K562 (cell line): ENCODE measurements around the gene NCOA1. TPM values are rescaled to one million over a fixed set of nuclear protein-coding genes. Genes with fewer than 3 reads are reported as not detected.

Experiments
- ATAC-seq: fragments of 200-7000 bp; cut with Tn5 transposase; 3 replicates; pipeline ENCODE4 v1.9.1; 2020; ENCODE audit warnings: moderate library complexity
- BruUV-seq: library from RNA; stranded (reverse); fragments of 400-500 nt; replicated peaks from 2 replicates; lab custom pipeline; 2021; lab: Mats Ljungman, UMichigan
- CTCF ChIA-PET: fragments of 300-600 bp; formaldehyde crosslinking; extraction: SDS; loops from one replicate; lab custom pipeline; 2021; ENCODE audit warnings: low intra/inter-chr PET ratio; lab: Yijun Ruan, JAX
- POLR2A ChIA-PET: fragments of 300-600, 350-650 bp; sonication (Branson Sonifier 250); formaldehyde crosslinking; extraction: SDS; loops from one replicate; lab custom pipeline; 2021; ENCODE audit warnings: antibody characterized with exemption, inconsistent platforms; lab: Yijun Ruan, JAX
- DNase-seq, 4 experiments: peaks; one replicate each; pipeline versions ENCODE4 v3.0.0 to v3.0.0-alpha.2; 2011 to 2018; ENCODE audit warnings: low spot score in 3 of 4, mixed read lengths in 3 of 4; ENCODE audit errors: extremely low read depth in 1 of 4
- FAIRE-seq: peaks from 2 replicates; lab custom pipeline; 2011; peaks lifted over from hg19 to GRCh38; lab: Jason Lieb, UNC
- H2AFZ ChIP-seq: 2 replicates; pipeline ENCODE4 v1.6.0; 2011; ENCODE audit warnings: low read depth, low read length, control low read depth, inconsistent platforms
- H3K27ac ChIP-seq: fragments of 200-600 bp; 3 replicates; pipeline ENCODE4 v1.8.0; 2011; ENCODE audit warnings: low read depth, mild to moderate bottlenecking, control low read depth, inconsistent platforms, low read length, moderate library complexity, mixed read lengths; ENCODE audit errors: extremely low read depth
- H3K27me3 ChIP-seq, 2 experiments: fragments of 300-600 bp in 1 of 2; 2 replicates in 1 of 2; 3 replicates in 1 of 2; pipeline versions ENCODE4 v1.6.0 to v1.8.0; 2011; ENCODE audit warnings: inconsistent platforms in 2 of 2, low read length in 2 of 2, mild to moderate bottlenecking in 1 of 2, mixed read lengths in 1 of 2, moderate library complexity in 1 of 2; ENCODE audit not compliant: control insufficient read depth in 2 of 2, insufficient read depth in 2 of 2
- H3K36me3 ChIP-seq: fragments of 300-600 bp; 3 replicates; pipeline ENCODE4 v1.8.0; 2011; ENCODE audit warnings: mild to moderate bottlenecking, low read length, inconsistent platforms; ENCODE audit not compliant: control insufficient read depth, insufficient read depth
- H3K4me1 ChIP-seq, 2 experiments: fragments of 200-600 bp in 1 of 2; replicated peaks in 1 of 2; 2 replicates in 1 of 2; 3 replicates in 1 of 2; pipeline versions ENCODE4 v1.5.1 to v1.8.0; 2011; ENCODE audit warnings: inconsistent platforms in 2 of 2, low read length in 2 of 2, mild to moderate bottlenecking in 1 of 2, mixed read lengths in 1 of 2, moderate library complexity in 1 of 2; ENCODE audit not compliant: control insufficient read depth in 2 of 2, insufficient read depth in 2 of 2
- H3K4me2 ChIP-seq: 2 replicates; pipeline ENCODE4 v1.6.1; 2011; ENCODE audit warnings: low read length, control low read depth, inconsistent platforms, mixed read lengths; ENCODE audit not compliant: insufficient read depth
- H3K4me3 ChIP-seq: fragments of 200-600 bp; sonication (generic), shearing (Covaris generic); 2 replicates; pipeline ENCODE4 v1.5.1; 2016; ENCODE audit warnings: control low read depth, inconsistent platforms
- H3K79me2 ChIP-seq: fragments of 200-600 bp; 3 replicates; pipeline ENCODE4 v1.8.0; 2011; ENCODE audit warnings: low read length, inconsistent platforms; ENCODE audit not compliant: control insufficient read depth, insufficient read depth
- H3K9ac ChIP-seq, 2 experiments: 2 replicates each; pipeline versions ENCODE4 v1.6.0 to v1.6.1; 2011; ENCODE audit warnings: low read depth in 2 of 2, low read length in 2 of 2, control low read depth in 1 of 2, inconsistent platforms in 1 of 2, mild to moderate bottlenecking in 1 of 2, mixed read lengths in 1 of 2; ENCODE audit not compliant: insufficient read depth in 1 of 2
- H3K9me1 ChIP-seq: one replicate; pipeline ENCODE4 v1.6.0; 2011; ENCODE audit warnings: inconsistent platforms, mild to moderate bottlenecking, low read length, moderate library complexity; ENCODE audit not compliant: control insufficient read depth, insufficient read depth
- H3K9me3 ChIP-seq: replicated peaks from 2 replicates; pipeline ENCODE4 v1.5.1; 2011; ENCODE audit warnings: low read depth, low read length, inconsistent platforms; ENCODE audit not compliant: control insufficient read depth, insufficient read depth
- H4K20me1 ChIP-seq: replicated peaks from 2 replicates; pipeline ENCODE4 v1.6.1; 2011; ENCODE audit warnings: low read length, inconsistent platforms, mixed read lengths; ENCODE audit not compliant: control insufficient read depth, insufficient read depth
- EHMT2 ChIP-seq: fragments of 450-650 bp; IDR thresholded peaks from 2 replicates; pipeline ENCODE4 v1.6.1; 2018; ENCODE audit warnings: antibody characterized with exemption
- HDAC6 ChIP-seq: IDR thresholded peaks from 2 replicates; pipeline ENCODE4 v1.6.1; 2012; ENCODE audit warnings: low read depth, mild to moderate bottlenecking, control low read depth, inconsistent platforms, low read length, moderate library complexity
- HNRNPH1 ChIP-seq: fragments of 200-400 bp; formaldehyde crosslinking; optimal IDR thresholded peaks from 2 replicates; pipeline ENCODE3; 2017; ENCODE audit warnings: low read depth, mild to moderate bottlenecking, low read length, moderate library complexity
- ZBTB8A ChIP-seq: fragments of 450-650 bp; IDR thresholded peaks from 2 replicates; pipeline ENCODE4 v1.6.1; 2018; ENCODE audit warnings: mild to moderate bottlenecking, moderate library complexity; ENCODE audit not compliant: partially characterized antibody
- ZKSCAN8 ChIP-seq: fragments of 200-800 bp; sonication (Bioruptor generic); IDR thresholded peaks from 2 replicates; pipeline ENCODE4 v1.6.1; 2016; ENCODE audit warnings: missing genetic modification characterization, missing compliant biosample characterization
- ZNF583 ChIP-seq: fragments of 250-450 bp; sonication (Bioruptor Pico); IDR thresholded peaks from 2 replicates; pipeline ENCODE4 v1.4.0; 2020
- WGBS: fragments of 100-300 bp; shearing (Covaris generic); methylation state at CpG from one replicate; pipeline ENCODE4 v1.1.6; 2016; ENCODE audit warnings: low coverage, mixed read lengths; ENCODE audit not compliant: insufficient coverage; ENCODE audit errors: missing lambda C conversion rate; 5-methylcytosine and 5-hydroxymethylcytosine counted together
- in situ Hi-C: fragments of 300-500 bp; cut with MboI; formaldehyde crosslinking; loops from 4 replicates; pipeline ENCODE4 v1.15.0; 2018; ENCODE audit warnings: inconsistent platforms, mixed read lengths
- intact Hi-C: fragments of 100-400 bp; cut with micrococcal nuclease; formaldehyde crosslinking; loops from 2 replicates; pipeline ENCODE4 v1.14.2; 2022
- polyA plus RNA-seq, 8 experiments: library from polyadenylated mRNA; depleted of rRNA in 4 of 8; stranded (reverse) in 5 of 8; unstranded in 3 of 8; fragments of >200 nt; fragmentation: Nextera tagmentation in 2 of 8; fragmentation: Illumina TruSeq in 1 of 8; extraction: Ambion mirVana in 2 of 8; extraction: Trizol in 1 of 8; gene quantifications; 2 replicates each; pipeline versions ENCODE4 v1.2.1 to v1.2.3, GENCODE V29; 2011 to 2014; ENCODE audit warnings: inconsistent platforms in 1 of 8, missing spikeins in 1 of 8
- total RNA-seq, 7 experiments: library from RNA; depleted of rRNA in 6 of 7; stranded (reverse); fragments of >200 nt in 6 of 7; fragmentation: Illumina TruSeq in 2 of 7; extraction: Trizol in 2 of 7; gene quantifications; 2 replicates each; pipeline versions ENCODE4 v1.2.1 to v1.2.3, GENCODE V29; 2011 to 2021; ENCODE audit warnings: low replicate concordance in 1 of 7
- TF ChIP-seq, protein P1 (sequence below): fragments of 250-450 bp; sonication (Bioruptor Pico); IDR thresholded peaks from 2 replicates; pipeline ENCODE4 v1.4.0; 2020; ENCODE audit warnings: mild to moderate bottlenecking, moderate library complexity
- TF ChIP-seq, protein P2 (sequence below): sonication (generic); formaldehyde crosslinking; IDR thresholded peaks from 2 replicates; pipeline ENCODE4 v1.8.1; 2023; ENCODE audit warnings: mild to moderate bottlenecking, missing genetic modification reagents
- TF ChIP-seq, protein P3 (sequence below): fragments of 250-450 bp; sonication (Bioruptor Pico); IDR thresholded peaks from 2 replicates; pipeline ENCODE4 v1.9.0; 2021; ENCODE audit warnings: mild to moderate bottlenecking, inconsistent platforms

Gene NCOA1
- total and polyA plus RNA-seq, 9 of the 15 experiments (the other 6 are each of a cell fraction or from before 2014, with no cell fraction given), result 4.9 to 25.7 (median 17.0) TPM

DNA sequence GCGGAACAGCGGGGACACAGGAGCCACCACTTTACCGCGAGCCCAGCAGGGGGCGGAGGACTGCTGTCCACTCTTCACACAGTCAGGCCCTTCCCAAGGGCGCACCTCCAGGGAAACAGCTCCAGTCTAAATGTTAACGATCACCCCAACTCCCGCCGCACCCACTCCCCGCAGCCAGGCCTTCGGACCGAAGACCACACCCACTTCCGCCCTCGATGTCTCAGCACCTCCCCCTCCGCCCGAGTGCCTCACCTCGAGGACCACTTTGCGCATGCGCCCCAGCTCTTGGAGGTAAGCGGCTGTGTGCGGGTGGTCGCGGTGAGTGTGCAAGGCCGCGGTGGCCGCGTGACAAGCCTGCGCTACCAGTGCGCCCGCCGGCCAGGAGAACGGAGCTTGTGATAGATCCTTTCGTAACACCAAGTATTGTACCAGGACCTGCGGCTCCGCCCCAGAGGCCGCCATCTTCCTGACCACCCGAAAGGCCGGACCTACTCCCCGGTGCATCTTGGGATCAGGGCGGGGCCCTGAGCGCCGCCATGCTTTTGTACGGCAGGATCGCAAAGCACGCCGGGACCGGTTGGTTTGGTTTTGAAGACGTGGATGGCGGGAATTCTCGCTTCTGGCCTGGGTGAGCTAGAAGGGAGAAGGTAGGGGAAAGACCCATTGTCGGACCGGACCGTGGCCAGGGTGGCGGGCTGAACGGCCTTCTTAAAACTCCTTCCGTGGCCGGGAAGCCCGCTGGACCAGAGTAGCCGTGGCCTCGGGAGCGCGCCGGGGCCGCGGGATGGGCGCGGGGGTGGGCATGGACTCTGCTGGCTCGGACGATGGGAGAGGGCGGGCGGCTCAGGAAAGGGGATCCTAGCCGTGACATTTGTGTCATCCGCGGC lies 302.1 kb downstream of the NCOA1 start, which contains the start of the genes CENPO and PTRHD1:
CENPO (plus strand) TSS at position 552 of the 887 bp plus-strand sequence. CDS start 495 bp downstream, outside the sequence.
PTRHD1 (minus strand) TSS at position 518 of the 887 bp plus-strand sequence; CDS start at position 504, 14 bp downstream.
- H3K4me2 ChIP-seq, result peak within 1 kb of the TSS; percentile 95
- H3K79me2 ChIP-seq, result peaks cover 64% of the 10 kb centered on the region
- H4K20me1 ChIP-seq, result peaks cover 7% of the 10 kb centered on the region; the same call in 1 of the 2 replicates
- H3K9me1 ChIP-seq, result no peaks in the 10 kb centered on the region
- FAIRE-seq (peak; percentile 96), ATAC-seq (peak; percentile 89), DNase-seq (peak; percentile 95 to 98 (median 96))
- in situ Hi-C loops, result loop anchor here (25.0 kb wide), 1 partner anchor 381 kb away; no protein-coding TSS in a partner anchor
- intact Hi-C loops, result loop anchor here (1.0 to 2.0 kb wide), 2 partner anchors 34 to 302 kb away; partner anchors contain the start of gene NCOA1
- H3K36me3 ChIP-seq, result peaks cover 51% of the 10 kb centered on the region; the same call in 2 of the 3 replicates
- H3K4me3 ChIP-seq, result peak within 1 kb of the TSS; percentile 87
- BruUV-seq, result no TSS peak
- H3K27me3 ChIP-seq, result no peaks in the 10 kb centered on the region
- H3K9ac ChIP-seq, result peak within 1 kb of the TSS; percentile 98 to 100
- H3K9me3 ChIP-seq, result no peaks in the 10 kb centered on the region
- H2AFZ ChIP-seq, result peak within 1 kb of the TSS; percentile 100
- CTCF ChIA-PET, result interaction anchor here (1.0 to 1.5 kb wide), 2 partner anchors 35 to 383 kb away, joined by 3 to 6 read pairs; no protein-coding TSS in a partner anchor
- H3K4me1 ChIP-seq, result peaks cover 9 to 35% of the 10 kb centered on the region in 2 experiments; a peak in 4 of 5 replicates
- POLR2A ChIA-PET, result interaction anchor here (0.6 to 3.1 kb wide), 14 partner anchors 13 to 367 kb away, joined by 3 to 10 read pairs (median 4); no protein-coding TSS in a partner anchor
- under 1% methylated on average over 69 of the region's 74 CpGs for WGBS
- peak within 1 kb of the TSS; percentile 99 for H3K27ac ChIP-seq
- TF ChIP-seq ZNF583 (CRISPR knock-in tag) (no peak), HNRNPH1 (no peak), ZKSCAN8 (CRISPR knock-in tag) (no peak), ZBTB8A (no peak), HDAC6 (no peak), EHMT2 (peak; percentile 79; the same call in 1 of the 2 replicates)
- TF ChIP-seq, protein P1, sequence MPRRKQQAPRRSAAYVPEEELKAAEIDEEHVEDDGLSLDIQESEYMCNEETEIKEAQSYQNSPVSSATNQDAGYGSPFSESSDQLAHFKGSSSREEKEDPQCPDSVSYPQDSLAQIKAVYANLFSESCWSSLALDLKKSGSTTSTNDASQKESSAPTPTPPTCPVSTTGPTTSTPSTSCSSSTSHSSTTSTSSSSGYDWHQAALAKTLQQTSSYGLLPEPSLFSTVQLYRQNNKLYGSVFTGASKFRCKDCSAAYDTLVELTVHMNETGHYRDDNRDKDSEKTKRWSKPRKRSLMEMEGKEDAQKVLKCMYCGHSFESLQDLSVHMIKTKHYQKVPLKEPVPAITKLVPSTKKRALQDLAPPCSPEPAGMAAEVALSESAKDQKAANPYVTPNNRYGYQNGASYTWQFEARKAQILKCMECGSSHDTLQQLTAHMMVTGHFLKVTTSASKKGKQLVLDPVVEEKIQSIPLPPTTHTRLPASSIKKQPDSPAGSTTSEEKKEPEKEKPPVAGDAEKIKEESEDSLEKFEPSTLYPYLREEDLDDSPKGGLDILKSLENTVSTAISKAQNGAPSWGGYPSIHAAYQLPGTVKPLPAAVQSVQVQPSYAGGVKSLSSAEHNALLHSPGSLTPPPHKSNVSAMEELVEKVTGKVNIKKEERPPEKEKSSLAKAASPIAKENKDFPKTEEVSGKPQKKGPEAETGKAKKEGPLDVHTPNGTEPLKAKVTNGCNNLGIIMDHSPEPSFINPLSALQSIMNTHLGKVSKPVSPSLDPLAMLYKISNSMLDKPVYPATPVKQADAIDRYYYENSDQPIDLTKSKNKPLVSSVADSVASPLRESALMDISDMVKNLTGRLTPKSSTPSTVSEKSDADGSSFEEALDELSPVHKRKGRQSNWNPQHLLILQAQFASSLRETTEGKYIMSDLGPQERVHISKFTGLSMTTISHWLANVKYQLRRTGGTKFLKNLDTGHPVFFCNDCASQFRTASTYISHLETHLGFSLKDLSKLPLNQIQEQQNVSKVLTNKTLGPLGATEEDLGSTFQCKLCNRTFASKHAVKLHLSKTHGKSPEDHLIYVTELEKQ, result no peak
- TF ChIP-seq, protein P2, sequence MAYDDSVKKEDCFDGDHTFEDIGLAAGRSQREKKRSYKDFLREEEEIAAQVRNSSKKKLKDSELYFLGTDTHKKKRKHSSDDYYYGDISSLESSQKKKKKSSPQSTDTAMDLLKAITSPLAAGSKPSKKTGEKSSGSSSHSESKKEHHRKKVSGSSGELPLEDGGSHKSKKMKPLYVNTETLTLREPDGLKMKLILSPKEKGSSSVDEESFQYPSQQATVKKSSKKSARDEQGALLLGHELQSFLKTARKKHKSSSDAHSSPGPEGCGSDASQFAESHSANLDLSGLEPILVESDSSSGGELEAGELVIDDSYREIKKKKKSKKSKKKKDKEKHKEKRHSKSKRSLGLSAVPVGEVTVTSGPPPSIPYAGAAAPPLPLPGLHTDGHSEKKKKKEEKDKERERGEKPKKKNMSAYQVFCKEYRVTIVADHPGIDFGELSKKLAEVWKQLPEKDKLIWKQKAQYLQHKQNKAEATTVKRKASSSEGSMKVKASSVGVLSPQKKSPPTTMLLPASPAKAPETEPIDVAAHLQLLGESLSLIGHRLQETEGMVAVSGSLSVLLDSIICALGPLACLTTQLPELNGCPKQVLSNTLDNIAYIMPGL, result no peak
- TF ChIP-seq, protein P3, sequence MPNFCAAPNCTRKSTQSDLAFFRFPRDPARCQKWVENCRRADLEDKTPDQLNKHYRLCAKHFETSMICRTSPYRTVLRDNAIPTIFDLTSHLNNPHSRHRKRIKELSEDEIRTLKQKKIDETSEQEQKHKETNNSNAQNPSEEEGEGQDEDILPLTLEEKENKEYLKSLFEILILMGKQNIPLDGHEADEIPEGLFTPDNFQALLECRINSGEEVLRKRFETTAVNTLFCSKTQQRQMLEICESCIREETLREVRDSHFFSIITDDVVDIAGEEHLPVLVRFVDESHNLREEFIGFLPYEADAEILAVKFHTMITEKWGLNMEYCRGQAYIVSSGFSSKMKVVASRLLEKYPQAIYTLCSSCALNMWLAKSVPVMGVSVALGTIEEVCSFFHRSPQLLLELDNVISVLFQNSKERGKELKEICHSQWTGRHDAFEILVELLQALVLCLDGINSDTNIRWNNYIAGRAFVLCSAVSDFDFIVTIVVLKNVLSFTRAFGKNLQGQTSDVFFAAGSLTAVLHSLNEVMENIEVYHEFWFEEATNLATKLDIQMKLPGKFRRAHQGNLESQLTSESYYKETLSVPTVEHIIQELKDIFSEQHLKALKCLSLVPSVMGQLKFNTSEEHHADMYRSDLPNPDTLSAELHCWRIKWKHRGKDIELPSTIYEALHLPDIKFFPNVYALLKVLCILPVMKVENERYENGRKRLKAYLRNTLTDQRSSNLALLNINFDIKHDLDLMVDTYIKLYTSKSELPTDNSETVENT, result no peak; the same call in 1 of the 2 replicates
